Osteocyte (in vitro differentiated cells): ENCODE data around the gene PTPRN2. TPM values are rescaled to one million over a fixed set of nuclear protein-coding genes. Genes with fewer than 3 reads are reported as not detected.
A peak's percentile ranks its signal among the peaks of the same experiment; 100 is the strongest.

Source experiments
- DNase-seq: peaks from one replicate; pipeline ENCODE4 v3.0.0; 2021; ENCODE audit warnings: mixed read lengths; ENCODE audit not compliant: unreplicated experiment; ENCODE audit errors: extremely low spot score
- H3K27ac Mint-ChIP-seq: one replicate; pipeline ENCODE4 v1.8.0; 2021; ENCODE audit warnings: mild to moderate bottlenecking, mixed read lengths; ENCODE audit not compliant: unreplicated experiment
- H3K27me3 Mint-ChIP-seq: one replicate; pipeline ENCODE4 v1.8.0; 2021; ENCODE audit warnings: mixed read lengths; ENCODE audit not compliant: unreplicated experiment
- H3K36me3 Mint-ChIP-seq: one replicate; pipeline ENCODE4 v1.8.0; 2021; ENCODE audit warnings: mixed read lengths; ENCODE audit not compliant: unreplicated experiment
- H3K4me1 Mint-ChIP-seq: one replicate; pipeline ENCODE4 v1.8.0; 2021; ENCODE audit warnings: mixed read lengths; ENCODE audit not compliant: unreplicated experiment
- H3K4me3 Mint-ChIP-seq: one replicate; pipeline ENCODE4 v1.8.0; 2021; ENCODE audit warnings: mild to moderate bottlenecking, moderate library complexity, mixed read lengths; ENCODE audit not compliant: unreplicated experiment
- H3K9me3 Mint-ChIP-seq: one replicate; pipeline ENCODE4 v1.8.0; 2021; ENCODE audit warnings: mixed read lengths; ENCODE audit not compliant: unreplicated experiment
- CTCF ChIP-seq: fragments of 200-600 bp; sonication (generic); IDR thresholded peaks from 2 replicates; pipeline ENCODE4 v1.5.0; 2021; ENCODE audit warnings: antibody characterized with exemption, mild to moderate bottlenecking, moderate library complexity
- total RNA-seq: library from RNA; stranded (reverse); gene quantifications from 2 replicates; pipeline ENCODE4 v1.2.1, GENCODE V29; 2021

The PTPRN2 gene
- total RNA-seq, 1 donor from 2014 or later: 0.59 TPM

DNA sequence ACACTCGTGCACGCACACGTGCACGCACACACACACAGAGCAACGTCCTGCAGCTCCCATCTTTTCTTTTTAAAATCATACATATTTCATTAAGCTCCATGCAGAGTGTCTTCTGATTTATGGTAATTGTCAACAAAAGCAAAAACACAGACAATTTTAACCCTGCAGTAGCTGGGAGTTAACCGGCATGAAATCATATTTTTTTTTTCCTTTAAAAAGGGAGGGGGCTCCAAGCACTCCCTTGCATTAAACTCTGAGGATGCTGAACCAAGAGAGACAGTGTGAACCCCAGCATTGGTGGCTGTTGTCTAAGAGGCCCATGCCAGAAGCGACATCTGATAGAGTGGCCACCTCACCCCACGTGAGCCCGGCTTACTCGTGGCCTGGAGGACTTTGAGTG is 708.2 kb downstream of the PTPRN2 start:
- Mint-ChIP-seq H3K36me3 (no peaks in the 10 kb centered on the region), H3K27me3 (no peaks in the 10 kb centered on the region), H3K27ac (no peak overlapping the region), H3K9me3 (peaks cover 23% of the 10 kb centered on the region), H3K4me1 (no peaks in the 10 kb centered on the region), H3K4me3 (no peak overlapping the region)
- TF ChIP-seq CTCF: no peak
- no peak for DNase-seq

DNA sequence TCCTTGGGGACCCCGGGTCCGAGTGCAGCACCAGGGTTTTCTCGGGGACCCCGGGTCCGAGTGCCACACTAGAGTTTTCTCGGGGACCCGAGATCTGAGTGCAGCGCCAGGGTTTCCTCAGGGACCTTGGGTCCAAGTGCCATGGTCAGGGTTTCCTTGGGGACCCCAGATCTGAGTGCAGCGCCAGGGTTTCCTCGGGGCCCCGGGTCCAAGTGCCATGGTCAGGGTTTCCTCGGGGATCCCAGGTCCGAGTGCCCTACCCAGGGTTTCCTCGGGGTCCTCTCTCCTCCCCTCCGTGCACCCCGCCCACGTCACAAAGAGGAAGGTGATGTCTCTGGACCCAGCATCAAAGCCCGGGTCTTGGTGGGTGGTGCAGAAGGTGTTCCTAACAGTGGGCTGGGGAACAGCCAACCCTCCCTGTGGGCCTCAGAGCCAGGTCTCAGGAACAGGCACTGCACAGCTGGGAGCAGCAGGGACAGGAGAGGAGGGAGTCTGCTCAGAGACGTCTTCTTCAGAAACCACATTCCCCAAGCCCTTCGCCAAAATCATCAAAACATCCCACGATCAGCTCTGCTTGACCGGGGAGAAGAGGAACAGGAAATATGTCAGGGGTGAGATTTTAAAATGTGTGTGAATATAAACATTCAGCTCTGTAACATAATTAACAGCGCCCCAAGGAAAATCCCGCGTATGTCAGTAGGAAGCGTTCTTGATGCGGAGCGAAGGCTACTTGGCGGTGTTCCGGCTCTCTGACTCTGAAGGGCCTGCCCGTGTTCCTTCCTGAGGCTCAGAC is 710.1 kb downstream of the PTPRN2 start:
- no peak overlapping the region for H3K4me3 Mint-ChIP-seq
- H3K27me3 Mint-ChIP-seq: no peaks in the 10 kb centered on the region
- no peaks in the 10 kb centered on the region for H3K36me3 Mint-ChIP-seq
- no peak for TF ChIP-seq CTCF
- no peak for DNase-seq
- peaks cover 23% of the 10 kb centered on the region for H3K9me3 Mint-ChIP-seq
- no peaks in the 10 kb centered on the region for H3K4me1 Mint-ChIP-seq
- H3K27ac Mint-ChIP-seq: no peak overlapping the region

GRCh38 chr7:157876469-157877285 is 710.9 kb downstream of the PTPRN2 start:
- DNase-seq: no peak
- Mint-ChIP-seq H3K9me3 (peaks cover 23% of the 10 kb centered on the region), H3K4me3 (no peak overlapping the region), H3K27me3 (no peaks in the 10 kb centered on the region), H3K36me3 (no peaks in the 10 kb centered on the region), H3K4me1 (no peaks in the 10 kb centered on the region), H3K27ac (no peak overlapping the region)
- TF ChIP-seq CTCF: no peak

DNA sequence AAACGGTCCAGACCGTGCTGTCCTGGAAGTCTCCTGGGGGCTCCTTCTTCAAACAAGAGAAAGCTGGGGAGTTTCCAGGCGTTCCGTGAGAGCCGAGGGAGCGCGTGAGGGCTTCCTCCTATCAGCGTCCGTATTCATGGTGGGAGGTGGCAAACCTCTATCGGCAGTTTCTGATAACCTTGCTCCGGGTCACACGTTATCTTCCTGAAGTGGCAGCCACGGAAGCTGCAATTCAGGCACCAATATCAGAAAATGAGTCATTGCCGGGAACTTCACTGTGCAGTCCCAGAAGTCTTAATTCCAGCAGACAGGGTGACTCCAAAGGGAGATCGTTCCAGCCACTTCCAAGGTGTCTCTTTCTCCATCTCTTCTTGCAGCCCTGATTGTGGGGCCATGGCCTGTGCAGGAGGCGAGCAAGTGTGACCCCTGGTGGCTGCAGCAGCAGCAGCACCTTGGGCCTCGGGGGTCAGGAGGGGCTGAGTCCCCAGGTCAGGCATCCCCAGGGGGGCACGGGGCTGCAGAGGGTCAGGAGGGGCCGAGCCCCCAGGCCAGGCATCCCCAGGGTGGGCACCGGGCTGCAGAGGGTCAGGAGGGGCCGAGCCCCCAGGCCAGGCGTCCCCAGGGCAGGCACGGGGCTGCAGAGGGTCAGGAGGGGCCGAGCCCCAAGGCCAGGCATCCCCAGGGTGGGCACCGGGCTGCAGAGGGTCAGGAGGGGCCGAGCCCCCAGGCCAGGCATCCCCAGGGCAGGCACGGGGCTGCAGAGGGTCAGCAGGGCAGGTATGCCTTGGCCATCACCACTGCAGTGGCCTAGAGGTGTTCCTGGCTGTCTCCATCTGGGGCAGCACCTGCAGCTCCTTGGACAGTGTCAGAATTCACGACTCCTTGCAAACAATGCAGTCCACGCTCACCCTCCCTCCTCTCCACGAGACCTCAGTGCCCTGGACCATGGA is 712.1 kb downstream of the PTPRN2 start:
- Mint-ChIP-seq H3K27me3 (no peaks in the 10 kb centered on the region), H3K4me3 (no peak overlapping the region), H3K36me3 (no peaks in the 10 kb centered on the region), H3K9me3 (peaks cover 21% of the 10 kb centered on the region), H3K4me1 (no peaks in the 10 kb centered on the region), H3K27ac (no peak overlapping the region)
- peak; percentile 35 for TF ChIP-seq CTCF
- no peak for DNase-seq
